Vagina (tissue), 2 donors: ENCODE measurements around the gene STOML1. TPM values are rescaled to one million over a fixed set of nuclear protein-coding genes. Genes with fewer than 3 reads are reported as not detected.

Experiments used
- DNase-seq, 2 donors: peaks; one replicate each; pipeline ENCODE4 v3.0.0-alpha.2; 2017; ENCODE audit errors: extremely low spot score in 2 of 2
- H3K27ac ChIP-seq: fragments of 200-600 bp; sonication (generic); one replicate; pipeline ENCODE4 v1.5.1; 2019
- H3K27me3 ChIP-seq: fragments of 200-600 bp; sonication (generic); one replicate; pipeline ENCODE4 v1.5.1; 2019
- H3K36me3 ChIP-seq, 2 donors: fragments of 200-600 bp; sonication (generic); one replicate each; pipeline ENCODE4 v1.5.1; 2017 to 2019
- H3K4me1 ChIP-seq: fragments of 200-600 bp; sonication (generic); one replicate; pipeline ENCODE4 v1.5.1; 2019
- H3K4me3 ChIP-seq, 2 donors: fragments of 200-600 bp; sonication (generic); 1 replicate in 1 of 2; 2 replicates in 1 of 2; pipeline ENCODE4 v1.5.1; 2016 to 2019
- H3K9me3 ChIP-seq: fragments of 200-600 bp; sonication (generic); one replicate; pipeline ENCODE4 v1.5.1; 2019
- POLR2A ChIP-seq, 2 donors: fragments of 450-650 bp; IDR thresholded peaks; one replicate each; pipeline ENCODE4 v1.6.1; 2017; ENCODE audit warnings: antibody characterized with exemption in 2 of 2, mild to moderate bottlenecking in 2 of 2, moderate library complexity in 2 of 2
- POLR2AphosphoS5 ChIP-seq, 2 donors: sonication (generic); formaldehyde crosslinking; IDR thresholded peaks; one replicate each; pipeline ENCODE4 v1.9.0; 2017; ENCODE audit warnings: antibody characterized with exemption in 2 of 2, mild to moderate bottlenecking in 2 of 2, low read depth in 1 of 2; ENCODE audit not compliant: insufficient read depth in 1 of 2
- intact Hi-C: fragments of 100-400 bp; cut with DNase I; formaldehyde crosslinking; loops from one replicate; pipeline ENCODE4 v1.15.1; 2023
- total RNA-seq: library from RNA; depleted of rRNA; stranded (reverse); fragments of >200 nt; gene quantifications from one replicate; pipeline ENCODE4 v1.2.3, GENCODE V29; 2016
- TF ChIP-seq, protein P1 (sequence below), 3 experiments: fragments of 450-650 bp in 2 of 3; fragments of 200-600 bp in 1 of 3; sonication (generic) in 1 of 3; IDR thresholded peaks; one replicate each; pipeline ENCODE4 v1.5.1; 2017 to 2019; ENCODE audit warnings: antibody characterized with exemption in 3 of 3, mild to moderate bottlenecking in 2 of 3, moderate library complexity in 2 of 3

STOML1 gene
- total RNA-seq, 1 donor from 2014 or later: 15.0 TPM

DNA sequence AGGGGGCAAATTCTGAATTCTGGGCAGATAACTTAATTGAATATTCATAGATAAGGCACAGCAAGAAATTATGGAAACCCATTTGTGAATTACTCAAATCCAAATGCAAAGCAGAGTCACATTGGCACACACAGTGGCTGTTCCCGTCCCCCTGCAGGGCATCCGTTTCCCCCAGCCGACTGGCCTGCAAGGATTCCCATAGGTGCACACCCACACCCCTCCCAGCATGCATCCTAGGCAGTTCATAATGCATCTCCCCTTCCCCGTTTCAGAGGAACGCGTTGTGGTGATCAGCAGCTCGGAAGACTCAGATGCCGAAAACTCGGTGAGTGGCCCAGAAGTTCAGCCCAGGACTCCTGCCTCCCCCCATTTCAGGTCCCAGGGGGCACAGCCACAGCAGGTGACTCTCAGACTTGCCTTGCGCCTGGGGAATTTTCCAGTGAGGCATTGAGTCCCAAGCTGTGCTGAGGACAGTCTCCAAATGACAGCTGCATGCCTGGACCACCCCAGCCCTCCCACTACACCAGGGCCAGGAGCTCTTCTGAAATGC is 42.2 kb upstream of the STOML1 start:
- H3K36me3 ChIP-seq: peaks cover 0 to 47% of the 10 kb centered on the region in 2 donors
- no peak overlapping the region for H3K4me3 ChIP-seq
- H3K4me1 ChIP-seq: peaks cover 8% of the 10 kb centered on the region
- no peaks in the 10 kb centered on the region for H3K9me3 ChIP-seq
- no peak overlapping the region for H3K27ac ChIP-seq
- no peaks in the 10 kb centered on the region for H3K27me3 ChIP-seq
- intact Hi-C loops: no loop called here
- no peak for TF ChIP-seq POLR2AphosphoS5 (IDR thresholded peaks at IDR 0.05; ENCODE audit: insufficient read depth in 1 of 2, low read depth in 1 of 2)
- no peak for TF ChIP-seq POLR2A (IDR thresholded peaks at IDR 0.05)
- TF ChIP-seq, protein P1, sequence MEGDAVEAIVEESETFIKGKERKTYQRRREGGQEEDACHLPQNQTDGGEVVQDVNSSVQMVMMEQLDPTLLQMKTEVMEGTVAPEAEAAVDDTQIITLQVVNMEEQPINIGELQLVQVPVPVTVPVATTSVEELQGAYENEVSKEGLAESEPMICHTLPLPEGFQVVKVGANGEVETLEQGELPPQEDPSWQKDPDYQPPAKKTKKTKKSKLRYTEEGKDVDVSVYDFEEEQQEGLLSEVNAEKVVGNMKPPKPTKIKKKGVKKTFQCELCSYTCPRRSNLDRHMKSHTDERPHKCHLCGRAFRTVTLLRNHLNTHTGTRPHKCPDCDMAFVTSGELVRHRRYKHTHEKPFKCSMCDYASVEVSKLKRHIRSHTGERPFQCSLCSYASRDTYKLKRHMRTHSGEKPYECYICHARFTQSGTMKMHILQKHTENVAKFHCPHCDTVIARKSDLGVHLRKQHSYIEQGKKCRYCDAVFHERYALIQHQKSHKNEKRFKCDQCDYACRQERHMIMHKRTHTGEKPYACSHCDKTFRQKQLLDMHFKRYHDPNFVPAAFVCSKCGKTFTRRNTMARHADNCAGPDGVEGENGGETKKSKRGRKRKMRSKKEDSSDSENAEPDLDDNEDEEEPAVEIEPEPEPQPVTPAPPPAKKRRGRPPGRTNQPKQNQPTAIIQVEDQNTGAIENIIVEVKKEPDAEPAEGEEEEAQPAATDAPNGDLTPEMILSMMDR (IDR thresholded peaks at IDR 0.05): no peak
- DNase-seq: no peak

DNA sequence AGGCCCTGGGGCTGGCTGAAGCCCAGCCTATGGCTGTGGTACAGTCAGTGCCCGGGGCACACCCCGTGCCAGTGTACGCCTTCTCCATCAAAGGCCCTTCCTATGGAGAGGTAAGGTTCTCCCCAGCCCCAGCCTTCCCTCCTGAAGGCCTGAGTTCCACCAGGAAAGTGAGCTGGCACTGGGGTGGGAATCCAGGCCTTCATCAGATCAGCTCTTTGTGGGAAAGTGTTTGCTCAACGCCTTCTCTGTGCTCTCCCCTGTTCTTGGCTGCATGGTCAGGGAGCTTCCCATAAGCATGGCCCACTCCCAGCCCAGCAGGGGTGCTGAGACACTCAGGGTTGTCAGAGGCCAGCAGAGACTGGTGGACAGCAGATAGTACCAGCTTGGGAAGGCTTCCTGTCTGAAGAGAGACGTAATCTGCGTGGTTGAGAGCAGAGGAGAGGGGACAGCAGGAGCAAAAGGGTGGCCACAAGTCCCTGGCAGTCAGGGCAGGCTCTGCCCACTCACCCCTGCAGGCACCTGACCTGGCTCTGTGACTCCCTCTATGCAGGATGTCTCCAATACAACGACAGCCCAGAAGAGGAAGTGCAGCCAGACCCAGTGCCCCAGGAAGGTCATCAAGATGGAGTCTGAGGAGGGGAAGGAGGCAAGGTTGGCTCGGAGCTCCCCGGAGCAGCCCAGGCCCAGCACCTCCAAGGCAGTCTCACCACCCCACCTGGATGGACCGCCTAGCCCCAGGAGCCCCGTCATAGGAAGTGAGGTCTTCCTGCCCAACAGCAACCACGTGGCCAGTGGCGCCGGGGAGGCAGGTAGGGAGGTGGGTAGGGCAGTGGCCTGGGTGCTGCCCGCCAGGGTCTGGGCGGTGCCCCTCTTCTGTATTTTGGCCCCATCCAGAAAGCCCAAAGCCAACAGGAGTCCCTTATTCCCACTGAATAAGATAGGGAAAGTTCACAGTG is 40.8 kb upstream of the STOML1 start:
- no peak overlapping the region for H3K4me3 ChIP-seq
- no peaks in the 10 kb centered on the region for H3K4me1 ChIP-seq
- no peaks in the 10 kb centered on the region for H3K9me3 ChIP-seq
- intact Hi-C loops: no loop called here
- H3K27me3 ChIP-seq: no peaks in the 10 kb centered on the region
- no peak for DNase-seq
- no peak overlapping the region for H3K27ac ChIP-seq
- peaks cover 0 to 48% of the 10 kb centered on the region in 2 donors for H3K36me3 ChIP-seq
- TF ChIP-seq, protein P1 (IDR thresholded peaks at IDR 0.05): no peak
- TF ChIP-seq POLR2AphosphoS5 (IDR thresholded peaks at IDR 0.05; ENCODE audit: insufficient read depth in 1 of 2, low read depth in 1 of 2): no peak
- no peak for TF ChIP-seq POLR2A (IDR thresholded peaks at IDR 0.05)

DNA sequence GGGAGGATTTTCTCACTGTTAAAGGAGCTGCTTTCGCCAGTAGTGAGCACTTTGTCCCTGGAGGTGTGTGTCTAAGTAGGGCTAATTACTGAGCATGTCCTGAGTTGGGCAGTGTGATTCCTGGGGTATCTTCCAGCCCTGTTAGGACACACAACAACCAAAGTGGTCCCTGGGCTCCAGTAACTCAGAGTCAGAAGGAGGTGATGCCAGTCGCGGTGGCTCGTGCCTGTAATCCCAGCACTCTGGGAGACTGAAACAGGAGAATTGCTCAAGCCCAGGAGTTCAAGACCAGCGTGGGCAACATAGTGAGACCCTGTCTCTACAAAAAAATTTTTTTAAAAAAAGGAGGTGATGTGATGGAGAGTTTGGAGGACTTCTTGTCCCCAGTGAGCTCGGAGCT is 40.0 kb upstream of the STOML1 start:
- H3K4me3 ChIP-seq: no peak overlapping the region
- H3K36me3 ChIP-seq: peaks cover 0 to 49% of the 10 kb centered on the region in 2 donors
- no peak for DNase-seq
- intact Hi-C loops: no loop called here
- TF ChIP-seq, protein P1 (IDR thresholded peaks at IDR 0.05): no peak
- TF ChIP-seq POLR2AphosphoS5 (IDR thresholded peaks at IDR 0.05; ENCODE audit: insufficient read depth in 1 of 2, low read depth in 1 of 2) (no peak), POLR2A (IDR thresholded peaks at IDR 0.05) (no peak)
- no peaks in the 10 kb centered on the region for H3K4me1 ChIP-seq
- no peak overlapping the region for H3K27ac ChIP-seq
- H3K27me3 ChIP-seq: no peaks in the 10 kb centered on the region
- H3K9me3 ChIP-seq: no peaks in the 10 kb centered on the region

DNA sequence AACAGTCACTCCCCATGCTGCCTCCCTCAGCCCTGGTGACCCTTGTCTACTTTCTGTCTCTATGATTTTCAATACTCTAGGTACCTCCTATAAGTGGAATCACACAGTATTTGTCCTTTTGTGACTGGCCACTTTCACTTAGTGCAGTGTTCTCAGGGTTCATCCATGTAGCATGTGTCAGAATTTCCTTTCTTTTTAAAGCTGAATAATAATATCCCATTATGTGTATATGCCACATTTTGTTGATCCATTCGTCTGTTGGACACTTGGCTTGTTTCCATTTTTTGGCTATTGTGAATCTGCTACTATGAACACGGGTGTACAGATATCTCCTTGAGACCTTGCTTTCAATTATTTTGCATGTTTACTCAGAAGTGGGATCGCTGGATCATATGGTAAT is 36.6 kb upstream of the STOML1 start:
- no peak for DNase-seq
- TF ChIP-seq POLR2AphosphoS5 (IDR thresholded peaks at IDR 0.05; ENCODE audit: insufficient read depth in 1 of 2, low read depth in 1 of 2) (no peak), POLR2A (IDR thresholded peaks at IDR 0.05) (no peak)
- TF ChIP-seq, protein P1 (IDR thresholded peaks at IDR 0.05): no peak
- Histone ChIP-seq H3K4me3 (no peak overlapping the region), H3K4me1 (peaks cover 21% of the 10 kb centered on the region), H3K36me3 (peaks cover 0 to 53% of the 10 kb centered on the region in 2 donors), H3K27me3 (no peaks in the 10 kb centered on the region), H3K9me3 (no peaks in the 10 kb centered on the region), H3K27ac (no peak overlapping the region)
- intact Hi-C loops: no loop called here

DNA sequence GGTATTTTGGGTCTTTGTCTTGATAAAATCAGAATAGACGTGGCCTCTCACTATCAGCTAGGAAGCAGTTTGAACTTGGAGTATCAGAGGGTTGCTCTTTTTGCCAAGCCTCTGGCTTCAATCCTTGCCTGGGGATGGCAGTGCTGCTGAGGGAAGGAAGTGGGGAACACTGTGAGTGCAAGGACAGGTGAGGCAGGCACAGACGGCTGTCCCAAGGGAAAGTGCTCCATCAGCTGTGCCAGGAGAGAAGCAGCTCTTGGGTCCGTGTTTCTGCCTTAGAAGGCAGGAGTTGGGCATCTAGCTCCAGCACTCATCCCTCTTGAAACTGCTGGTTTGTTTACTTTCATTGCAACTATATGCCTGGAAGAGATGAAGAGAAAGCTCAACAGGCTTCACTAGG is 35.6 kb upstream of the STOML1 start:
- Histone ChIP-seq H3K9me3 (no peaks in the 10 kb centered on the region), H3K27ac (no peak overlapping the region), H3K36me3 (peaks cover 0 to 53% of the 10 kb centered on the region in 2 donors), H3K4me1 (peaks cover 21% of the 10 kb centered on the region), H3K27me3 (no peaks in the 10 kb centered on the region), H3K4me3 (no peak overlapping the region)
- DNase-seq: no peak
- no peak for TF ChIP-seq POLR2AphosphoS5 (IDR thresholded peaks at IDR 0.05; ENCODE audit: insufficient read depth in 1 of 2, low read depth in 1 of 2)
- TF ChIP-seq, protein P1 (IDR thresholded peaks at IDR 0.05): no peak
- TF ChIP-seq POLR2A (IDR thresholded peaks at IDR 0.05): no peak
- intact Hi-C loops: no loop called here
